Anterior cingulate cortex (tissue), 58 donors: ENCODE measurements around the gene ARHGAP22.
"Not testable (repeated sequence)": the region's sequence is repeated elsewhere in the genome, so short reads cannot be mapped to it uniquely, and the experiment has no call there.

Source experiments
- DNase-seq, 58 donors: peaks; one replicate each; lab custom pipeline; 2025; lab: John Stamatoyannopoulos, UW

ARHGAP22 gene, protein sequence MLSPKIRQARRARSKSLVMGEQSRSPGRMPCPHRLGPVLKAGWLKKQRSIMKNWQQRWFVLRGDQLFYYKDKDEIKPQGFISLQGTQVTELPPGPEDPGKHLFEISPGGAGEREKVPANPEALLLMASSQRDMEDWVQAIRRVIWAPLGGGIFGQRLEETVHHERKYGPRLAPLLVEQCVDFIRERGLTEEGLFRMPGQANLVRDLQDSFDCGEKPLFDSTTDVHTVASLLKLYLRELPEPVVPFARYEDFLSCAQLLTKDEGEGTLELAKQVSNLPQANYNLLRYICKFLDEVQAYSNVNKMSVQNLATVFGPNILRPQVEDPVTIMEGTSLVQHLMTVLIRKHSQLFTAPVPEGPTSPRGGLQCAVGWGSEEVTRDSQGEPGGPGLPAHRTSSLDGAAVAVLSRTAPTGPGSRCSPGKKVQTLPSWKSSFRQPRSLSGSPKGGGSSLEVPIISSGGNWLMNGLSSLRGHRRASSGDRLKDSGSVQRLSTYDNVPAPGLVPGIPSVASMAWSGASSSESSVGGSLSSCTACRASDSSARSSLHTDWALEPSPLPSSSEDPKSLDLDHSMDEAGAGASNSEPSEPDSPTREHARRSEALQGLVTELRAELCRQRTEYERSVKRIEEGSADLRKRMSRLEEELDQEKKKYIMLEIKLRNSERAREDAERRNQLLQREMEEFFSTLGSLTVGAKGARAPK

DNA sequence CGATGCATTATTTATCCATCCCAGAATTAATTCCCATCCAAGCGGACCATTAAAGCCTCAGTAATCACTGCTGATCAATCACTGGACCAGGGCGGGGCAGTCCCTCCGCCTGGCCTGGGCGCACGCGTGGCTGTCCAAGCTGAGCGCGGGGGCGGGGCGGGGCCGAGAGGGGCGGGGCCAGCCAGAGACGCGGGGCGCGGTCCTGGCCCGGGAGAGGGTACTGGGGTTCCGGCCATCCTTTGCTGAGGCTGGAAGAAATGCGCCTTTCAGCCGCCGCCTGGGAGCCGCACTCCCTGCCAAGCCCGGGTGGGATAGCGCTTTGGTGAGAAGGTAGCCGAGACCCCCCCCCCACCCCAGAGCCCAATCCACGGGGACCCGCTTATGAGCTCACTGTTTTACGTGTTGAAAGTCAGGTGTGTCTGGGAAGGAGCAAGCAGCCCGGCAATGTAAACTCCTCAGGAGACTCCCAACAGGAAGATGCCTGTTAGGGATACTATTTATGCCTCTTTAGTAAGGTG is at the start of gene ARHGAP22:
Gene ARHGAP22 (minus strand): TSS at position 83 of the 518 bp plus-strand sequence. CDS start 277 bp downstream, outside the sequence.
- DNase-seq, result peak in 38 of 58 donors; percentile 26 to 80 (median 58)

DNA sequence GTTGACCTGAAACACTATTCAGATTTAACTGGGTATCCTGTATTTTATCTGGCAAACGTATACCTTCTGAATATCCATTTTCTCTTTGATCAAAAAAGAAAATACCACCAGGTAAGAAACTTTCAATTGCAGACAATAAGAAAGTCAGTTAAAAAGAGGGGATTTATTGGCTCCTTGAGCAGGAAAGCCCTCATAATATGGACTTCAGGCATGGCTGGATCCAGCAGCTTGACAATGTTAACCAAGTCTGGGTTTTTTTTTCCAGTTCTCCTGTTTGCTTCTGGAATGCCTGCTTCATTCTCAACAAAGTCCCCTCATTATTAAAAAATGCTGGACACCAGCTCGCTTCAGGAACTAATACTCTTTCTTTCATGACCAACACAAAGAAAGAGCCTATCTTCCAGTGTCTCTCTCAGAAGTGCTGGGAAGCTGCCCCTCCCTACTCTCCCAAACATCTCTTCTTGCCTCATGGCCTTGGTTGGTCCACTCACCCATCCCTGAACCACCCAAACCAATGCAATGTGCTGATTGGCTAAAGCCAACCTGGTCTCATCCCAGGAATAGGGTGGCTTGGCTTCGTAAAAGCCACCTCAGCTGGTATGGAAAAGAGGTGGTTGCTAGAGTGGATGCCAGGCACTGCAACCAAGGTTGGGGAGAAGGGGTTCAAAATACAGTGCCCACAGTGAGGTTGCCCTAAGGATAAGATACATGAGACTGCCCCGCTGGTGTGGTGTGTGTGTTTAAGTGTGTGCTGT is 49.2 kb upstream of the ARHGAP22 start:
- no peak for DNase-seq

DNA sequence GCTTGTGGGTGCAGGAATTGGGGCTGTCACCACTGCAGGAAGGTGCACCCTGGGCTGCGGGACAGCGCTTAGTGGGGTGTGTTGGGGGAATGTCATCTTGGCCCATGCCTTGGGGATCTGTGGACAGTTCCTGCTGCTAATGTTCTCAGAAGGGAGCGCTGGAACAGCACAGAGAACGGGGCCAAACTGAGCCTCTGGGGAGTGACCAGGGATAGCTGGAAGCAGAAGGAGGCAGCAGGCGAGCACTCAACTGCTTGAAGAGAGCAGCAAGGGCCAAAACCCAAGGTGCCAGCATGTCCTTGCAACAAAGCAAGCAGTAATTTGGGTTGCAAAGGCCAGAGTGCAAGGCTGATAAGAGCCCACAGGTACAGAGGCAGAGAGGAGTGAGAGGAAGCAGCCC is 48.5 kb upstream of the ARHGAP22 start:
- no peak for DNase-seq

DNA sequence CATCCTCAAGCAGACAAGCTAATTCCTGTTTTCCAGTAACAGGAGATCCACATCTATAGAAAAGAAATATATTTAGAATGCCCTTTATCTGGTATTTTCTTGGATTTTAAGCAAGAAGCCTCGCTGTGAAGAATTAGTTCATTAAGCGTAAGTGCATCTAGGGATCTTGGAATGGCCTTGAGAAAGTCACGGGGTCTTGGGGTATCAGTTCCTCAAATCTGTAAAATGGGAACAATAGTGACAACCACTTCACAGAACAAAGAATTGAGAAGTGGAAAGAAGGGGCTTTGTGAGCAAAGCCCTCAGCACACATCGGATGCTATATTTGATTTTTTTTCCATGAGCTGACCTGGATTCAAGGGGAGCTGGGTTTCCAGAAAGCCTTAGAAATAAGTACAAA is 47.5 kb upstream of the ARHGAP22 start:
- no peak for DNase-seq

DNA sequence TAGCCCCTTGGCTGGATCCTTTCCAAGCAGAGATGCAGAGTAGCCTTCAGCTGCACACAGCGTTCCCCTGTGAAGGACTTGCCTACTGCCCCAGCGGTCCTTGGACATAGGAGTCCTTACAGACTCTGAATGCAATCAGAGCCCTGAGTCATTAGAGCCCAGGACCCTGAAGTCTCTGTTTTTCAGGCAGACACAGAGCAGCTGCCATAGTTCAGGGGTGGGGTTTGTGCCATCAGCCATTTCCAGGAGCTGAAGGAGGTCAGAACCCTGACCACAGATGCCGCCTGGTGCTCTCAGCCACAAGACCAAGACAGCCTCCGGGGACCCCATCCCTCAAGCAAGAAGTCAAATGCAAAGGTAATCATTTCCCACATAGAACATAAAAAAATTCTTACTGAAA is 47.0 kb upstream of the ARHGAP22 start:
- no peak for DNase-seq

DNA sequence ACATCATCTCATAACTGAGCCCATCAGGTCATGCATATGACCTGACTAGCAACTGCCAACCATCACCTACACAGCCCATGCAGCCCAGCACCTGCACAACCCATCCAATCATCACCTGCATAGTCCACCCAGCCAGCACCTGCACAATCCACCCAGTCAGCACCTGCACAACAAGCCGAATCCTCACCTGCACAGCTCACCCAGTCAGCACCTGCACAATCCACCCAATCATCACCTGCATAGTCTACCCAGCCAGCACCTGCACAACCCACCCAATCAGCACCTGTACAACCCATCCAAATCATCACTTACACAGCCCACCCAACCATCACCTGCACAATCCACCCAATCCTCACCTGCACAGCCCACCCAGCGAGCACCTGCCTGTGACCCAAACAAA is 46.4 kb upstream of the ARHGAP22 start:
- no peak for DNase-seq

DNA sequence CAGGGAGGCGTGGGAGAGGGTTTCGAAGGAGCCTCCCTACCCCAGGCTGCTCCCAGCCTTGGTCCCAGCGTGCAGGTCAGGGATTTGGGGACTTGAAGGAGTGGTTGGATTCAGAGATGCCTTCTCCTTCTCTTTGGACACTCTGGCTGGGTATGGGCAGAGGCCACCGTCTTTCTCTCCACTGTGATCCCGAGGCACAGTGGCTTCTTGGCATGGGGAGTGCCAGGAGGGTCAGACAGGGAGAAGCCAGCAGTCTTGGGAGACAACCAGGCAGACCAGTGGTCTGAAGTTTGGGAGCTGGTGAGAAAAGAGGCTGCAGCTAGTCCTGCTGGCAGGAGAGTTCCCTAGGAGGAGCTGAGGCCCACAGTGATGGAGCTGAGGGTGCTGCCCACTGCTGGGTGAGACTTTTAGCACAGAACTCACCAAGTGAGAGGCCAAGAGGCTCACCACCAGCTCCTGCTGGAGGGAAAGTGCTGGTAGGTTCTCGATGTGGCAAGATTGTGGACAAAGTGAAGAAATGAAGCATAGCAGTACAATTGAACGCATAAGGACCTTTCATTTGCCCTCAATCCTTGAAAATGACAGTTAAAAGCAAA is 44.6 kb upstream of the ARHGAP22 start:
- DNase-seq, result peak in 14 of 58 donors; percentile 13 to 61 (median 34)

DNA sequence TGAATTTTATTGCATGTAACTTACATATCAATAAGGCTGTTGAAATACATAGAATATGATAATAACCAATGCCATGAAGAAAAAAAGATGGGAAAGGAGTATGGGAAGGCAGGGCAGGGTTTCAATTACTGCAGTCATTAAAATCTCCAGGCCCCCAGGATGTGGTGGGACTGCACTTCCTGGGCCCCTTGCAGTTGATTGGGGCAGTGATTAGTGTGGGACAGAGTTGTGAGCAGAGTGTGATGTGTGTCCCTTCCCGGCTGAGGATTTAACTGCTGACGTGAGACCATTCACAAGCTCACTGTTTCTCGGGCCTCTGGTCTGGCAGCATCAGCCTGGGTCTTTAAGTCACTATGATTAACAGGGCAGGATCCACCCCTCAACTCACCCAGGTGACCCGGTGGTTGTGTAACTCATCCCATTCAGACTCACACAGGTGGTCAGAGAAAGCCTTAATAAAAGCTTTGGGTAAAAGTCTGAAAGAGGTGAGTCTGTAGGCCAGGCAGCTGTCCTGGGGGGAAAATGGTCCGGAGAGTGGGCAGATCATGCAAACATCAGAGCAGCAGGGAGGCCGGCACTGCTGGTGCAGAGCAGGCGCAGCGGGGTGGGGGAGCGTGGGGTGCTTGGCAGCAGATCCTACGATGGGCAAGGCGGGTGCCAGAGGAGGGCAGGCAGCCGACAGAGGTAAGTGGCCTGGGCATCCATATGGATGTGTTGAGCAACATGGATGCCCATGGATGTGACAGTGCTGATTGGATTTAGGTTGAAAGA is 43.5 kb upstream of the ARHGAP22 start:
- DNase-seq, result no peak

DNA sequence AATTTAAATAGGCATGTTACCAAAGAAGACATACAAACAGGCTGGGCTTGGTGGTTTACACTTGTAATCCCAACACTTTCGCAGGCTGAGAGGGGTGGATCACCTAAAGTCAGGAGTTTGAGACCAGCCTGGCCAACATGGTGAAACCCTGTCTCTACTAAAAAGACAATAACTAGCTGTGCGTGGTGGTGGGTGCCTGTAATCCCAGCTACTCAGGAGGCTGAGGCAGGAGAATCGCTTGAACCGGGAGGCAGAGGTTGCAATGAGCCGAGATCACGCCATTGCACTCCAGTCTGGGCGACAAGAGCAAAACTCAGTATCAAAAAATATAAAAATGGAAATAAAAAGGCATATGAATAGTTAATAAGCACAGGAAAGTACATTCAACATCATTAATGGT is 42.2 kb upstream of the ARHGAP22 start:
- DNase-seq, result not testable (repeated sequence)

DNA sequence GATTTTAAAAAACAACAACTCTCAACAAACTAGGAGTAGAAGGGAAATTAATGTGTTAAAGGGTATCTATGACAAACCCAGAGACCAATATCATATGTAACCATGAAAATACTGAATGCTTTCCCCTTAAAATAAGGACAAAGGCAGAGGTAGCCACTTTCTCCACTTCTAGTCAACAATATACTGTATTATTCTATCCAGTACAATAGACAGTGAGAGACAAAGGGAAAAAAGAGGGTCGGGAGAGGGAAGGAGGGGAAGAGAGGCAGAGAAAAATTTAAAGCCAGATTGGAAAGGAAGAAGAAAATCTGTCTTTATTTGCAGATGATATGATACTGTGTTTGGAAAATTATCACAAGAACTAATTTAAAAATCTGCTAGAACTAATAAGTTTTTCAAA is 40.7 kb upstream of the ARHGAP22 start:
- DNase-seq, result peak in 1 of 58 donors; percentile 19

DNA sequence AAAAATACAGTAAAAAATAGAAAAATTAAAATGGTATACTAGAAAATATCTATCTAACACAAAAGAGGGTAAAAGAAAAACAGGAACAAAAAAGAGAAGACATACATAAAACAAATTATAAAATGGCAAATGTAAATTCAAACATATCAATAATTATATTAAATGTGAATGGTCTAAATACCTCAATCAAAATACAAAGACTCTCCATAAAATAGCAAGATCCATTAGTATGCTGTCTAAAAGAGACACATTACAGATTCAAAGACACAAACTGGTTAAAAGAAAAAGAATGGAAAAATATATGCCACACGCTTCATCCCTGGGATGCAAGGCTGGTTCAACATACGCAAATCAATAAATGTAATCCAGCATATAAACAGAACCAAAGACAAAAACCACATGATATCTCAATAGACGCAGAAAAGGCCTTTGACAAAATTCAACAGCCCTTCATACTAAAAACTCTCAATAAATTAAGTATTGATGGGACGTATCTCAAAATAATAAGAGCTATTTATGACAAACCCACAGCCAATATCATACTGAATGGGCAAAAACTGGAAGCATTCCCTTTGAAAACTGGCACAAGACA is 36.3 kb upstream of the ARHGAP22 start:
- DNase-seq, result not testable (repeated sequence)

DNA sequence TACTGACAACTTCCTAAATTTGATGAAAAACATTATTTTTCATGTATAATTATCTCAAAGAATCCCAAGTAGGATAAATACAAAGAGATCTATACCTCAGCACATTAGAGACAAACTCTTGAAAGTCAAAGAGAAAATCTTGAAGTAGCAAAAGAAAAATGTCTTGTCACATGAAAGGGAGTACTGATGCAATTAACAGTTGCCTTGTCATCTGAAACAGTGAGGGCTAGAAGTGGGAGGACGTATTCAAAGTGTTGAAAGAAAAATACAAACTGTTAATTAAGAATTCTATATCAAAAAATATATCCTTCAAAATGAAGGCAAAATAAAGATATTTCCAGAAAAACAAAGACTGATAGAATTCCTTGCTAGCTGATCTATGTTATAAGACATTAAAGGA is 35.5 kb upstream of the ARHGAP22 start:
- DNase-seq, result no peak

DNA sequence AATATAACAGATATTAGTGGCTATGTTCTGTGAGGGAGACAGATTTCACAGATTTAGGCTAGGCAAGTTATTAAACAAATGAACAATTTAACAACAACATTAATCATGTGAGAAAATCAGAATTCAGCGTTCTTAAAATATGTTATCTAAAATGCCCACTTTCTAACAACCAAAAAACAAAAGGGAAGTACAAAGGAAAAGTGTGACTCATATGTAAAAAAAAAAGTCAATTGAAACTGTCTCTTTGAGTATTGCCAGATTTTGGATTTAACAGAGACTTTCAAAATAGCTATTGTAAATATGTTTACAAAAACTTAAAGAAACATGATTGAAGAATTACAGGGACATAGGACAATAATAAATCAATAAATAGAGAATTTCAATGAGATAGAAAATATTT is 34.8 kb upstream of the ARHGAP22 start:
- no peak for DNase-seq

DNA sequence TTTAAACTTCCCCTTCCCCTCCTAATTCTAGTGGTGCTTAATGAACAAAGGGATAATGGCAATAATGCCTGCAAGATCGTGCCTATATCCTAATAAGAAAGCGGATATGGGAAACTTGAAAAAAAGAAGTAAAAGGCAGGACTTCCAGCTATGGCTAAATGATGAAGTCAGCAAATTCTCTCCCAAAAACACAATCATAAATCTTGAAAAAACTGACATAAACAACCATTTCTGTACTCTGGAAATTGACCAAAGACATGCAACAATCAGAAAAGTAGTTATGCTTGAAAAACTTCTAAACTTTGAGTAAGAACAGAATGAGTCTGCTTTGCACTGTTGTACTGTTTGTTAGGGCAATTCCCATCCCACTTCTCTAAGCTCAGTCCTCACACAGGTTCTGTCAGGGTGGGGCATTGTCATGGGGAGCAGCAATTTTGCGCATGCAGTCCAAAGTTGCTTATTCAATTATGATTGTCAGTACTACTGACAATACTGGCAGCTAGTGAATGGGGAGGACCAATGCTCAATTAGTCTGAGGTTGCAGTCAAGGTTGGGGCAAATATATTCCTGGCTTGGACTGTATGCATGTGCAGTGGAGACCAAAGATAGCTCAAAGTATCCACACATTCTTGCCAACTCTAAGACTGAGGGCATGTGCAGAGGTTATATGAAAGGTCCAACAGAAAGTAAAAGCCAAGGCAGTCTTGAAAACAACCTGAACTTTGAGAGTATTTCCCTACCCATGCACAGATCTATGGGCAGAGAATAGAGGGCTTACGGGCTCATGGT is 34.1 kb upstream of the ARHGAP22 start:
- DNase-seq, result no peak

DNA sequence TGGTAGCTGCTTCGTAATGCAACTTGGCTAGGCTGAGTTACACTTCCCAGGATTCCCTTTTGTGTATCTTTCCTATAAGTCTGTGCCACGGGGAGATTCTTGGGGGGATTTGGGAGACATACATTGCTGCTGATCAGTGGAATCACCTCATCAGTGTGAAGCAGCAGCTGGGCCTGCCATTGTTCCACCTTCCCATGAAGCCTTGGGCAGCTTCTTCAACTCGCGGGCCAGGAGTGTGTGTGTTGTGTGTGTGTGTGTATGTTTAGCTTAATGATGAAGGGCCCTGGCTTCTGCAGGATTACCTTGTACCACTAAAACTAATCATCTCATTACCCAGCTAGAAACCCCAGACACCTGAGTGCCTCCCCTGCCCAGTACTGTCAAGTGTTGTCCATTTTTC is 33.3 kb upstream of the ARHGAP22 start:
- no peak for DNase-seq

DNA sequence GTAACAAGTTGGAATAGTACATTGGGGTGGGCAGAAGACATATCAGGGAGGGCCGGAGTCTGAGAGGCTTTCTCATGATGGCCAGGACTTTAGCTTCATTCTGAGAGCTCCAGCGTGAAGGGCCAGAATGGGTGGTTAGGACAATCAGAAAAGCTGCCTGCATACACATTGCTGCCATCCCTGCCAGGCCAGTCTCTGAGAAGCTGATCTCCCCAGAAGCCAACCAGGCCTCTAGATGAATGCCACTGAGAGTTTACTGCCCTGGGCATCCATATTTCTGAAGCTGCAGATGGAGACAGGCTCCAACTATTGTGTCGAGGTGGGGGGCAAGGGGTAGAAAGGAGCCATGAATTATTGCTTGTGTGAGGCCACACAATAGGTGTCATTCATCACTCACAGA is 32.0 kb upstream of the ARHGAP22 start:
- DNase-seq, result no peak

DNA sequence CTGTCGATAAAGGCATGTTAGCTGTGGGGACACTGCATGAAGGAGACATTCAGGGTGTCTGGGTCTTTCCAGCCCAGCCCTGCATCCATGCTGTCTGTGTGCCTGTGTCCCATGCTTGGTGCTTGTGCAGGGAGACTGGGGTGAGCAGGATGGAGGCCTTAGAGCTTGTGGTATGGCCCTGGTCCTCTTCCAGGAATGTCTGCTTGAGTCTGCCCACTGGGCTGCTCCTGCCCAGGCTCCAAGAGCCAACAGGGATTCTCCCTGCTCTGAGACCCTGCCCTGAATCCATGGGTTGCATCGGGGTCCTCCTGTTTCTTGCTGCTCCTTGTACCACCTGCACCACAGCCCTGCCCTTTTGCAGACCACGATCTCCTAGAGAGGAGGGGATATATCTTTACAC is 31.4 kb upstream of the ARHGAP22 start:
- DNase-seq, result no peak

DNA sequence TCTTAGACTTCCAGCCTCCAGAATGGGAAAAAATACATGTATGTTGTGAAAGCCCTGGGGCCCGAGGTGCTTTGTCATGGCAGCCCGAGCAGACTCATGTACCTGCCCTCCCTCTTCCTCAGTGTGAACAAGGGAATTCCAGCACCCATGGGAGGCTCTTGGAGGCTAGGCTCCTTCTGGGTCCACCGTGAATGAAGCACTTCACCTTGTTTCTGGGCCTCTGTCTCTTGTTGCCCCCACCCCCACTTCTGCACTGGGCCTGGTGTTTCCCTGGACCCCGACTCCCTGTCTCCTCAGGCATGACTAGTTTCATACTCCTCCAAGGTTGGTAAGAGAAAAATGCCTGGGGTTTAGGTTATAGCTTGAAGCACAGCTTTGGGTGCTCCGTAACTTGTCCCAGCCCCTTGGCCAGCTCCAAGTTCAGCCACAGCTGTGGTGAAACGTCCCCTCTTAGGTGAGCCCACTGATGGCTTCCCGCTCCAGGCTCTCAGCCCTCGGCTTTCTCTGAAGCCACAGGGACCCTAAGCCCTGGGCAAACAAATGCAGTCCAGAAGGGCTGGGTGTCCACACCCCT is 30.2 kb upstream of the ARHGAP22 start:
- no peak for DNase-seq
